Measurements from ENCODE around the gene SMAP2.

GRCh38 chr1:40405812-40406211 lies 32.3 kb downstream of the SMAP2 start:
- TF ChIP-seq CTCF (optimal IDR thresholded peaks at IDR 0.05 in 1 of 3, IDR thresholded peaks at IDR 0.05 in 1 of 3, conservative IDR thresholded peaks at IDR 0.05 in 1 of 3; ENCODE audit: extremely low read depth in 1 of 3, insufficient read depth in 2 of 3, low read length in 3 of 3) (no peak), EZH2 (IDR thresholded peaks at IDR 0.05; ENCODE audit: low read length) (no peak)

Measured in keratinocyte (primary cell).